A673 (cell line): ENCODE data around the gene GIMAP8.

Source experiments
- CTCF ChIP-seq: fragments of 300-800, 200-600 bp; sonication (generic); conservative IDR thresholded peaks from 2 replicates; pipeline ENCODE4 v1.5.1; 2017; ENCODE audit warnings: low read depth, mild to moderate bottlenecking, antibody characterized with exemption, low read length, moderate library complexity, mixed read lengths
- EZH2 ChIP-seq: fragments of 200-600 bp; sonication (generic); IDR thresholded peaks from 2 replicates; pipeline ENCODE4 v1.6.1; 2017; ENCODE audit warnings: borderline replicate concordance, low read depth, mild to moderate bottlenecking, mixed read lengths, antibody characterized with exemption, low read length; ENCODE audit not compliant: poor library complexity, severe bottlenecking

- TF ChIP-seq CTCF (no peak), EZH2 (no peak)
These were observed 65.1 kb downstream of the GIMAP8 start for GRCh38 chr7:150515248-150516147.
